Left forelimb (tissue), 1 donor: ENCODE data around the gene ADAMTS10.
"Not testable (repeated sequence)": the region's sequence is repeated elsewhere in the genome, so short reads cannot be mapped to it uniquely, and the experiment has no call there.

ENCODE experiments used
- DNase-seq: peaks from one replicate; pipeline ENCODE4 v3.0.0-alpha.2; 2018; ENCODE audit warnings: low spot score

The ADAMTS10 gene

DNA sequence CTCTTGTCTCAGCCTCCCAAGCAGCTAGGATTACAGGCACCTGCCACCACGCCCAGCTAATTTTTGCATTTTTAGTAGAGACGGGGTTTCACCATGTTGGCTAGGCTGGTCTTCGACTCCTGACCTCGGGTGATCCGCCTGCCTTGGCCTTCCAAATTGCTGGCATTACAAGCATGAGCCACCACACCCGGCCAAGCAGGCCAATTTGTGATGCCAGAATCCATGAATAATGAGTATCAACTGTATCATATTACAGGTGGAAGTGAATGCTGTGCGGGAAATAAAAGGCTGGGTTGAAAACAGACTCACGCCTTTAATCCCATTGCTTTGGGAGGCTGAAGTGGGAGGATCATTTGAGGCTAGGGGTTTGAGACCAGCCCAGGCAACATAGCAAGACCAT, 16.3 kb upstream of the ADAMTS10 start:
- DNase-seq = no peak

DNA sequence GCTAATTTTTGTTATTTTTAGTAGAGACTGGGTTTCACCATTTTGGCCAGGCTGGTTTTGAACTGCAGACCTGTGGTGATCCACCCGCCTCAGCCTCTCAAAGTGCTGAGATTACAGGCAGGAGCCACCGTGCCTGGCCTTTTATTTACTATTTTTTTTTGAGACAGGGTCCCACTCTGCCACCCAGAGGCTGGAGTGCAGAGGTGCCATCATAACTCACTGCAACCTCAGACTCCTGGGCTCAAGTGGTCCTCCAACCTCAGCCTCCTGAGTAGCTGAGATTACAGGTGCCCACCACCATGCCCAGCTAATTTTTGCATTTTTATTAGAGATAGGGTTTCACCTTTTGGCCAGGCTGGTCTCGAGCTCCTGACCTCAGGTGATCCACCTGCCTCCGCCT, 12.4 kb upstream of the ADAMTS10 start:
- DNase-seq = not testable (repeated sequence)

- no peak for DNase-seq
Measured at GRCh38 chr19:8618751-8619150, 8.2 kb upstream of the ADAMTS10 start.

GRCh38 chr19:8617984-8618383, 7.5 kb upstream of the ADAMTS10 start:
- DNase-seq = no peak

- DNase-seq = not testable (repeated sequence)
Measured at GRCh38 chr19:8617325-8617724, 6.8 kb upstream of the ADAMTS10 start.

DNA sequence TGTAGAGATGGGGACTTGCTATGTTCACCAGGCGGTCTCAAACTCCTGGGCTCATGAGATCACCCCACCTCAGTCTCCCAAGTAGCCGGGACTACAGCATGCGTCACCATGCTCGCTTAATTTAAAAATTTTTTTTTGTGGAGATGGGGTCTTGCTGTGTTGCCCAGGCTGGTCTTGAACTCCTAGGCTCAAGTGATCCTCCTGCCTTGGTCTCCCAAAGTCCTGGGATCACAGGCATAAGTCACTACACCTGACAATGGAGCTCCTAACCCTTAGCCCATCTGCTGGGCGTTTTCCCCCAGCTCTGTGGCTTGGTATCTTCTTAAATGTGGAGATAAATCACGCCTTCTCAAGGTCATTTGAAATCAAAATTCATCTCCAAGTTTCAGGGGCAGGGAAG, 6.3 kb upstream of the ADAMTS10 start:
- no peak for DNase-seq

DNA sequence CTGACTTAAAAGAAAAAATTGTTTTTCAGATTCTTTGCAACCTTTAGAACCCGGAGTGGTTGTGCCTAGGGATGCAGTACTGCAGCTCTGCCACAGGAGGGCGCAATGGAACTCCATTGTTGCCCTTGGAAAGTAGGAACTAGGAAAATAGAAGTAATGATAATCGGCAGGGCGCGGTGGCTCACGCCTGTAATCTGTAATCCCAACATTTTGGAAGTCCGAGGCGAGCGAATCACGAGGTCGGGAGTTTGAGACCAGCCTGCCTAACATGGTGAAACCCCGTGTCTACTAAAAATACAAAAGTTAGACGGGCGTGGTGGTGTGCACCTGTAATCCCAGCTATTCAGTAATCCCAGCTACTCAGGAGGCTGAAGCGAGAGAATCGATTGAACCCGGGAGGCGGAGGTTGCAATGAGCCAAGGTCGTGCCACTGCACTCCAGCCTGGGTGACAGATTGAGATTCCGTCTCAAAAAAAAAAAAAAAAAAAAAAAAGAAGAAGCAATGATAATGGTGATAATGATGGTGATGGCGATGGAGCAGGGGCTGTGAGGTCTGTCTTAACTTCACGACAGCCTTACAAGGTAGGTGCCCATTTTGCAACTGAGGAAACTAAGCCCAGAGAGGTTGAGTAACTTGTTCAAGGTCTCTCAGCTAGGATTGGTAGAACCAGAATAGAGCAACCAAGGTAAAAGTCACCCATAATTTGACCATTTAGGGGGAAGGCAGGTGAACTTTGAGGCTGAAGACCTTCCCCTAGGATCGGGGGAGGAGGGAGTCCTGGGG, 5.5 kb upstream of the ADAMTS10 start:
- no peak for DNase-seq

DNA sequence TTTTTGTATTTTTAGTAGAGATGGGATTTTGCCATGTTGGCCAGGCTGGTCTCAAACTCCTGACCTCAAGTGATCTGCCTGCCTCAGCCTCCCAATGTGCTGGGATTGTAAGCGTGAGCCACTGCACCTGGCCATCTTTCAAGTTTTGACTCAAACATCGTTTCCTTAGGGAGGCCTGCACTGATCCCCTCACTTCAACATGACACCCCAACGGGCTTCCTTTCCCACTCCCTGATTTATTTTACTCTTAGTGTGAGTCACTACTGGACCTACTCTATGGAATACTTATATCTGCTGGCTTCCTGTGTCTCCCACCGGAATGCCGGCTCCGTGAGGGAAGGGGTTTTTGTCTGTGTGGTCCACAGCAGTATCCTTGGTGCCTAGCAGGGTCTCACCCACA, 4.5 kb upstream of the ADAMTS10 start:
- DNase-seq = no peak

DNA sequence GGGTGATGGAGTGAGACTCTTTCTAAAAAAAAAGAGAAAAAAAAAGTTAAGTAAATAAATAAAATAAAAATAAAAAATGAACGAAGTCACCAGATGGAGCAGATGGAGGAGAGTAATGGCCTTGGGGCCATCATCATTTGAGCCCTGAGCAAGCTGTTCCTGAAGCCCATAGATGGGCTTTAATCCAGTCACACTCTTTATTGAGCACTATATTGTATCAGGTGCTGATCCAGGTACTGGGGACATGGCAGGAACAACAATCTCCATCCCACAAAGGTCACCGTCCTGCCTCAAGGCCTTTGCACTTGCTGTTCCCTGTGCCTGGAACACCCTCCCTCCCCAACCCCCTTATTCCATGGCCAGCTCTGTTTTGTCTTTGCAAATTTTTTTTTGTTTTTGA, 3.9 kb upstream of the ADAMTS10 start:
- DNase-seq = no peak

DNA sequence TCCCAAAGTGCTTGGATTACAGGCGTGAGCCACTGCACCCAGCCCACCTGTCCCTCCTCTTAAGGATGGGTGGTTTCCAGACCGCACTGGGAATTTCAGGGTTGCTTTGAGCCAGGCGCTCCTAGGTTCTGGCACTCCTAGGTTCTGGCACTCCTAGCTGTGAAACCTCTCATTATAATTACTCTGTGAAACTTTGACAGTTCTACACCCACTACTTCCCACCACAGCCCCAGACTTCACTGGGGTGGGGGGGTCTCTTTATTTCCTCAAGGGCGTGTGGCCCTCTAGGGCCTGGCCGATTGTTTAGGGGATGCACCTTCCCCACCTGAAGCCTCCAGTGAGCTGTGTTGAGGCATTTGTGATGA, 2.3 kb upstream of the ADAMTS10 start:
- DNase-seq = no peak

DNA sequence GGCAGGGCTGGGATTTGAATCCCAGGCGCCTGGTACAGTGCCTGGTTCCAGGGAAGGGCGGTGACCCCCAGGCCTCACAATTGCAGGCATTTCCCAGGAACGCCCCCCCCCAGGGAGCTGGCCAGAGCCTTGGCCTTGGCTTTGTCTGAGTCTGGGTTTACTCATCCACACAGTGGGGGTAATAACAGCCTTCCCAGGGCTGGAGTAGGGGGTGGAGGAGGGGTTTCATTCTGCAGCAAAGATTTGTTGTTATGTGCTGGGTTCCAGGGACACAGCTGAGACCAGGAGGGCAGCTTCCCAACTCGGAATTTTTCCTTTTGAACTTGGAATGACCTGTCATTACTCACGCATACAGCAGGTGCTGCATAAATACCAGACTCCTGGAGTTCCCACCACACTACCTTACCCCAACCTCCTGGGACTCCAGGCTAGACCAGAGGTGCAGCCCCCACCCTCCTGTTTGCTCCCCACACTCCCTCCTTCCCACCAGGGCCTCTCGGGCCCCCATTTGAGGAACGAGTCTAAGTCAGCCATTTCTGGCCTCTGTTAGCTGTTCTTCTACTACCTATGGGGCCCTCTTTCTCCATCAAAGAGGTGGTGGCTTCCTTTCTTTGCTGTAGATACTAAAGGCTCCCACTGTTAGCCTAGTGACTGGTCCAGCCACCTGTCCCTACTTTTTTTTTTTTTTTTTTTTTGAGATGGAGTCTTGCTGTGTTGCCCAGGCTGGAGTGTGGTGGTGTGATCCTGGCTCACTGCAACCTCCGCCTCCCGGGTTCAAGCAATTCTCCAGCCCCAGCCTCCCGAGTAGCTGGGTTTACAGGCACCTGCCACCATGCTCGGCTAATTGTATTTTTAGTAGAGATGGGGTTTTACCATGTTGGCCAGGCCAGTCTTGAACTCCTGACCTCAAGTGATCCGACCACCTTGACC, 1.6 kb upstream of the ADAMTS10 start:
- no peak for DNase-seq

DNA sequence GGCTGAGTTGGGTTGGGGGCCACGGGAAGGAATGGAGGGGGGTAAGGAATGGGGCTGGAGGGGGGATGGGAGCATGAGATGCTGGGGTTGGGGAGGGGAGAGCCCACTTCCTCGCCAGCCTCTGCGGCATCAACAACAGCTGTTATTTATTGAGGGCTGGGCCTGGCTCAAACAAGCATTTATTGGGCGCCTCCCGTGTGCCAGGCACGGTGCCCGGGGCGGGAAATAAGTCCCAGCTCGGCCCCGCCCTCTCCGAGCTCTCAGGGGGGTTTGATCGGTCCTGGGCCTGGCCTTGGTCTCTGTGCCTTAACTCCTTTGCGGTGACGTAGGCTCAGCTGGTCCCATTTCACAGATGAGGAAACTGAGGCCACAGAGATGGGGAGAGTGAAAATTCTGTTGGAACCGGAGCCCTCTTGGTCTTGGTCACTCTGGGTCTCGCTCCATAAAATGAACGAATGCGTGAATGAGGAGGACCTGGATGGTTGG, 919 bp upstream of the ADAMTS10 start:
- no peak for DNase-seq

- no peak for DNase-seq
Measured at GRCh38 chr19:8610936-8611300, 403 bp upstream of the ADAMTS10 start.

GRCh38 chr19:8609279-8610040, 1.1 kb downstream of the ADAMTS10 start:
- peak; percentile 80 for DNase-seq

DNA sequence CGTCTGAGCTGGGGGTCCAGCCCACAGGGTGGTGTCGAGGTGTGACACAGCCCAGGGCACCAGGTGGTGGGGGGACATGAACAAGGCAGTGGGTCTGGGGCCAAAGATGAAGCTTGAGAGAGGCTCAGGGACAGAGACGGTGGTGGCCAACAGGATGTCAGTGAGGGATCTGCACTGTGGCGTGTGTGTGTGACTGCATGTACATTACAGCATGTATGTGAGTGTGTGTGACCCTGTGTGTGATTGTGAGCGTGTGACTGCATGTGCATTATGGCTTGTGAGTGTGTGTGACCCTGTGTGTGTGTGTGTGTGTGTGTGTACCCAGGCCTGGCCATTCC, 1.6 kb downstream of the ADAMTS10 start:
- no peak for DNase-seq

DNA sequence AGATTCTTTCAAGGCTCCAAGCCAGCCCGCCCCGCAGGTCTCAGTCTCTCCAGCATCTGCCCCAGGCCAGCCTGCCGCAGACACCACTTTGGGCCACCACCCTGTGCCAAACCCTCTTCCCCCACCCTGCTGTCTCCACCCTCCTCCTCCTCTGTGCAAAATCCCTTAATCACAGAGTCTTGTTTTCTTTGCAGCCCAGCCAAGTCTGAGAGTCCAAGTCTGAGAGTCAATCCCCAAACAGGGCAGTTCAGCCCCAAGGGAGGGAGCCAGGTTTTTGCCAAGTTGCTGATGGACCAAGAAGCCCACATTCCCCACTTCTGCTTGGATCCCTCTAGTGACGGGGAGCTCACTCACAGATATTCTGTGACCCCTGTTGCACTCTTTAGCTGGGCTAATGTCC, 3.1 kb downstream of the ADAMTS10 start:
- DNase-seq = no peak

DNA sequence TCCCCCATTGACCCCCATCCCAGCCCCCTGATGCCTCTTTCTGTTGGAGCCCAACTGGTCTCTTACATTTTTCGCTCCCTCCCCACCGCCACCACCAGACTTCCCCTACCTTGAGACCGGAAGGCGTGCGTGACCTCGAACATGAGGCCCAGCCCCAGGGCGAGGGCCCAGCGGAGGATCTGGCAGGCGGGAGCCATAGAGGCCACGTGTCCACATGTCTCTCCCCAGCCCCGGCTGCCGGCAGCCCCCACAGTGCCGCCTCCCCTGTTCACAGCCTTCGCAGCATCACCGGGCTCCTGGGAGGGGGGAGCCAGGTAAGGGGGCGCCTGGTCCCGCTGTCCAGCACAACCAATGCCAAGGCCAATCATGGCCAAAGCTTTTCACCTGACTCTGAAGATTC, 5.0 kb downstream of the ADAMTS10 start:
- no peak for DNase-seq

- no peak for DNase-seq
Measured at GRCh38 chr19:8601796-8602195, 8.7 kb downstream of the ADAMTS10 start.

GRCh38 chr19:8600816-8601215, 9.7 kb downstream of the ADAMTS10 start:
- DNase-seq = no peak

DNA sequence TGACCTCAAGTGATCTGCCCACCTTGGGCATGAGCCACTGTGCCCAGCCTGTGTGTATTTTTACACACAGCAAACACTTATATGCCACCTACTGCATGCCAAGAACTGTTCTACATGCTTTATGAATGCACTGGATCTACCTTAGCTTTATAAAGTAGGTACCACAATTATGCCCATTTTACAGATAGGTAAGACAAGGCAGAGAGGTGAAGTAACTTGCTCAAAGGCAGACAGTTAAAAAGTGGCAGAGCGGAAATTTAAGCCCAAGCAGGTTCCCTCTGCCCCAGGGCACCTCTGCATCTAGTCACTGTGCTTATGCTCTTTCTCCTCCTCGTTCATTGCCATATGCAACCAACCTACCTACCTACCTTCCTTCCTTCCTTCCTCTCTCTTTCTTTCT, 10.5 kb downstream of the ADAMTS10 start:
- DNase-seq = no peak

DNA sequence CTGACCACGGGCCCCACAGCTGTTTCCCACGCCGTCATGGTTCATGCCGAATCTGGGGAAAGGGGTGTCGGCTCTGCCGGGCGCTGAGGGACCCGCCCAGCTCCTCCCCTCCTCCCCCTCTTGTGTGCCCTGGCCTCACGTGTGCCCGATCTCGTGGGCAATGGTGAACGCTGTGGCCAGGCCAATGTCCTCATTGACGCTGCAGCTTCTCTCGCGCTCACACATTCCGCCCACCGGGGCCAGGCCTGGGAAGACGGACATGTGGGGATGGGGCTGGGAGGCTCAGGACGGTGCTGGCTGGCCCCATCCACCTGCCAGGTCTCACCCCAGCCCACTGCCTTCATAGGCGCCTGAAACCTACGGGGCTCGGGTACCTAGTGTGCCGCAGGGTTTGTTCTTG, 14.3 kb downstream of the ADAMTS10 start:
- no peak for DNase-seq

- DNase-seq = no peak
Measured at GRCh38 chr19:8595651-8596050, 14.9 kb downstream of the ADAMTS10 start.

GRCh38 chr19:8593931-8594330, 16.6 kb downstream of the ADAMTS10 start:
- DNase-seq = no peak
